ENCODE data around the gene LGALS7B.
"Not testable (repeated sequence)": the region's sequence is repeated elsewhere in the genome, so short reads cannot be mapped to it uniquely, and the experiment has no call there.

DNA sequence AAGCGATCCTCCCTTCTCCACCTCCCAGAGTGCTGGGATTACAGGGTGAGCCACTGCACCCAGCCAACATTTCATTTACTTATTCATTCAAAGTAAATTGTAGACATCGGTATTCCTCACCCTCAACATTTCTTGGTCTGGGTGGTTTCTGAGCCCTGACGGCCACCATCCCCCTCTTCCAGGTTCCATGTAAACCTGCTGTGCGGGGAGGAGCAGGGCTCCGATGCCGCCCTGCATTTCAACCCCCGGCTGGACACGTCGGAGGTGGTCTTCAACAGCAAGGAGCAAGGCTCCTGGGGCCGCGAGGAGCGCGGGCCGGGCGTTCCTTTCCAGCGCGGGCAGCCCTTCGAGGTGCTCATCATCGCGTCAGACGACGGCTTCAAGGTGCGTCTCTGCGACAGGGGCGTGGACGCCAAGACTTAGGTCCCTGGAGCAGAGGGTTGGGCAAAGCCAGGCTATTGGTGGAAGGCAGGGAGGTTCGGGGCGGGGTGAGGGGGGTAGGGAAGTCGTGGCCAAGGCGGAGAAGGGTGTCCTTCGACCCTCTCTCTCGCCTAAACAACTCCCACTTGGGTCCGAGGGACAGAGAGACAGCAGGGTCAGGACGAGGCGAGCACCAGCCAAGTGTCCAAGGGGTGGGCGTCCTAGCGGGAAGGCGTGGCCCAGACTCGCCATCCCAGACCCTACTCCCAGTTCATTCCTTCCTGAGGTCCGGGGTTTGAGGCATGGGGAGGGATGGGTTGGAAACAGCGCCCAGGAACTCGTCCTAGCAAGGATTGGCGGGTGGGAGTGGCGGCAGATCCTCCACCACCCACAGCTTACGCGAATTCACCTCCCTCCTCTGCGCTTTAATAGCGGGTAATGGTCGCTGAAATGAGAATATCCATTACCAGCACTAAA is 1.8 kb downstream of the LGALS7B start:
- TF ChIP-seq, protein P1, sequence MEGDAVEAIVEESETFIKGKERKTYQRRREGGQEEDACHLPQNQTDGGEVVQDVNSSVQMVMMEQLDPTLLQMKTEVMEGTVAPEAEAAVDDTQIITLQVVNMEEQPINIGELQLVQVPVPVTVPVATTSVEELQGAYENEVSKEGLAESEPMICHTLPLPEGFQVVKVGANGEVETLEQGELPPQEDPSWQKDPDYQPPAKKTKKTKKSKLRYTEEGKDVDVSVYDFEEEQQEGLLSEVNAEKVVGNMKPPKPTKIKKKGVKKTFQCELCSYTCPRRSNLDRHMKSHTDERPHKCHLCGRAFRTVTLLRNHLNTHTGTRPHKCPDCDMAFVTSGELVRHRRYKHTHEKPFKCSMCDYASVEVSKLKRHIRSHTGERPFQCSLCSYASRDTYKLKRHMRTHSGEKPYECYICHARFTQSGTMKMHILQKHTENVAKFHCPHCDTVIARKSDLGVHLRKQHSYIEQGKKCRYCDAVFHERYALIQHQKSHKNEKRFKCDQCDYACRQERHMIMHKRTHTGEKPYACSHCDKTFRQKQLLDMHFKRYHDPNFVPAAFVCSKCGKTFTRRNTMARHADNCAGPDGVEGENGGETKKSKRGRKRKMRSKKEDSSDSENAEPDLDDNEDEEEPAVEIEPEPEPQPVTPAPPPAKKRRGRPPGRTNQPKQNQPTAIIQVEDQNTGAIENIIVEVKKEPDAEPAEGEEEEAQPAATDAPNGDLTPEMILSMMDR (IDR thresholded peaks at IDR 0.05 in 8 of 11, conservative IDR thresholded peaks at IDR 0.05 in 3 of 11) = not testable (repeated sequence)
- TF ChIP-seq POLR2AphosphoS5, POLR2A (IDR thresholded peaks at IDR 0.05): not testable (repeated sequence)

Data from spleen (tissue), 7 donors.